AG10803 (cell line): ENCODE data around the gene AGAP3.

Experiments used
- DNase-seq: peaks from one replicate; pipeline ENCODE4 v3.0.0; 2010; ENCODE audit warnings: low read depth
- H3K4me3 ChIP-seq: 2 replicates; pipeline ENCODE4 v1.5.1; 2011; ENCODE audit warnings: mild to moderate bottlenecking, low read length, control low read depth
- TF ChIP-seq, protein P1 (sequence below): conservative IDR thresholded peaks from 2 replicates; pipeline ENCODE4 v1.5.1; 2011; ENCODE audit warnings: mild to moderate bottlenecking, low read length, control low read depth, inconsistent platforms

Gene AGAP3

GRCh38 chr7:151053096-151053495 is 33.2 kb upstream of the AGAP3 start:
- H3K4me3 ChIP-seq: no peak overlapping the region
- no peak for DNase-seq
- TF ChIP-seq, protein P1, sequence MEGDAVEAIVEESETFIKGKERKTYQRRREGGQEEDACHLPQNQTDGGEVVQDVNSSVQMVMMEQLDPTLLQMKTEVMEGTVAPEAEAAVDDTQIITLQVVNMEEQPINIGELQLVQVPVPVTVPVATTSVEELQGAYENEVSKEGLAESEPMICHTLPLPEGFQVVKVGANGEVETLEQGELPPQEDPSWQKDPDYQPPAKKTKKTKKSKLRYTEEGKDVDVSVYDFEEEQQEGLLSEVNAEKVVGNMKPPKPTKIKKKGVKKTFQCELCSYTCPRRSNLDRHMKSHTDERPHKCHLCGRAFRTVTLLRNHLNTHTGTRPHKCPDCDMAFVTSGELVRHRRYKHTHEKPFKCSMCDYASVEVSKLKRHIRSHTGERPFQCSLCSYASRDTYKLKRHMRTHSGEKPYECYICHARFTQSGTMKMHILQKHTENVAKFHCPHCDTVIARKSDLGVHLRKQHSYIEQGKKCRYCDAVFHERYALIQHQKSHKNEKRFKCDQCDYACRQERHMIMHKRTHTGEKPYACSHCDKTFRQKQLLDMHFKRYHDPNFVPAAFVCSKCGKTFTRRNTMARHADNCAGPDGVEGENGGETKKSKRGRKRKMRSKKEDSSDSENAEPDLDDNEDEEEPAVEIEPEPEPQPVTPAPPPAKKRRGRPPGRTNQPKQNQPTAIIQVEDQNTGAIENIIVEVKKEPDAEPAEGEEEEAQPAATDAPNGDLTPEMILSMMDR: no peak

DNA sequence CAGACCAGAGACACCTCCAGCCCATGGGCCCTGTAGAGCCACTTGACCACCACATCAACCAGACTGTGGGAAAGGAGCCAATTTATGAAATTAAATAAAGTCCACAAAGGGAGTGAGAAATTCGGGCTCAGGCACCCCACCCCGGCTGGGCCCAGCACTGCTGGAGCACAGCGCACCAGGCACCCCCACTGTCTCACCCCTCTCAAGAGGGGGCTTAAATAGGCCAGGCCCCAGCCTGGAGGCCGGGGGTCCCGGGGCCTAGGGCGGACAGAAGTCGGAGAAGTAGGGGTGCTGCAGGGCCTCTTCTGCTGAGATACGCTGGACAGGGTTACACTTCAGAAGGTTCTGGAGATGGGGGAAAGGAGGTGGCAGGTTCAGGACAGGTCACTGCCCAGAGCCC is 32.5 kb upstream of the AGAP3 start:
- no peak overlapping the region for H3K4me3 ChIP-seq
- no peak for DNase-seq
- TF ChIP-seq, protein P1: no peak

DNA sequence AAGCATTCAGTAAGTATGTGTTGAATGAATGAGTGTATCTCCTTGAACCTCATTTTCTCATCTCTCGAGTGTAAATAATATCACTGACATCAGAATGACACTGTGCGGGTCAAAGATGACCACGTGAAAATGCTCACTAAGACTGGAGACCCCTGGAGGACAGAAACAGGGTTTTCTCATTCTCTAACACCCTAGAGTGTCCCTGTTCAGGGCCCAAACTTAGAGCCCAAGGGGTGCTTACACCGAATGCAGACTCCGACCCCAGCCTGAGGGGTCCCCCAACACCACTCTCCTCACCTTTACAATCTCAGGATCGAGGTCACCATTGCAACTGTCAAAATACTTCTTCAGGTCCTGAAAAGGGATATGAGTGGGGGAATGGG is 30.0 kb upstream of the AGAP3 start:
- H3K4me3 ChIP-seq: no peak overlapping the region
- TF ChIP-seq, protein P1: no peak
- DNase-seq: no peak

DNA sequence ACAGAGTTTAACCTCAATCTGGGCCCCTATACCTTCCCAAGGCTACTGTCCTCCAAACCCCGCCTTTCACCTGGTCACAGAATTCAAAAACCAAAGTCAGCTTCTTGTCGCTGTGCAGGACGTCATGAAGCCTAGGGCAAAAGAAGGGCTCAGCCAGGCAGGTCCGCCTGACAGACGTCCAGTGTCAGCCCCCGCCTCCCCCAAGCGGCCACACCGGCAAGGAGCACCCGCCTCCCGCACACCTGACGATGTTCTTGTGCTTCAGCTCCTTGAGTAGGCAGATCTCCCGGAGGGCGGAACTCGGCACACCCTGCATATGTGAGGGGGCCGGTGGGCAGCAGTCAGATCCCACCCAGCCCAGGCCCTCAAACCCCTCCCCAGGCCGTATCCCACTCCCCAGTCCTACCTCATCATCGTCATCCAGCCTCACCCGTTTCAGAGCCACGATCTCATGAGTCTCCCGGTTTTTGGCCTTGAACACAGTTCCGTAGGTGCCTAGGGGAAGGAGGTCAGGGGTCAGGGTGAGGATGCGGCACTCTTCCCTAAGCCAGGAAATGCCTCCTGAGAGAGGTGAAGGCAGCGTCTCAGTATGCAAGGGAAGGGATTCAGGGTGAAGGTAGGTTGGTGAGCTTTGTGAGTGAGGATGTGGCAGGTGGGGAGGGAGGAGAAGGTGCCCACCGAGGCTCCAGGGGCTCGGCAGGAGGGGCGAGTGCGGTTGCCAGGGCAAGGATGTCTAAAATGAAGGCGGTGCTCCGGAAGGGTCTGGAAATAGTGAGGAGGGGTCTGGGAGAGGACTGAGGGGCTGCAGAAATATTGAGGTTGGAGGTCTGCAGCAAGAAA is 29.4 kb upstream of the AGAP3 start:
- peak overlapping the region; percentile 88 for H3K4me3 ChIP-seq
- TF ChIP-seq, protein P1: no peak
- DNase-seq: no peak

DNA sequence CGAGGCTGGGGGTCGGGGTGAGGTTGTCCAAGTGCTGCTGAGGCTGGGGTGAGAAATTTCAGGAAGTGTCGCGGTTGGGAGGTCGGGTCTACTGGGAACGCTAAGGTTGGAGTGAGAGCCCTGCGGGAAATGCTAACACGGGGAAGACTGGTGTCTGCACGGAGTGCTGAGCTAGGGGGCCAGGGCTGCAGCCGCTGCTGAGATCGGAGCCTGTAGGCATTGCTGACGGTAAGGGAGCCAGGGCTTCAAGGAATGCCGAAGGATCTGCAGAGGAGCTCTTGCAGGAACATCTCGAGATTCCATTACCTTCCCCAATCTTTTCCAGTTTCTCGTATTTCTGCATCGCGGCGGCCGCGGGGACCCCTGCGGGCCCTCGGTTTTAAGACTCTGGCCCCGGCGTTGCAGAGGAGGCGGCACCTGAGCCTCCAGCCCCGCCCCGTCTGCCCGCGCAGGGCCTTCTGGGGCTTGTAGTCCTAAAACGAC is 28.7 kb upstream of the AGAP3 start, which contains the start of gene CDK5:
TSS of gene CDK5 (minus strand) at position 392 of the 483 bp plus-strand sequence. CDS start at position 343, 49 bp downstream.
- H3K4me3 ChIP-seq: peak within 1 kb of the TSS; percentile 88
- no peak for DNase-seq
- TF ChIP-seq, protein P1: no peak

DNA sequence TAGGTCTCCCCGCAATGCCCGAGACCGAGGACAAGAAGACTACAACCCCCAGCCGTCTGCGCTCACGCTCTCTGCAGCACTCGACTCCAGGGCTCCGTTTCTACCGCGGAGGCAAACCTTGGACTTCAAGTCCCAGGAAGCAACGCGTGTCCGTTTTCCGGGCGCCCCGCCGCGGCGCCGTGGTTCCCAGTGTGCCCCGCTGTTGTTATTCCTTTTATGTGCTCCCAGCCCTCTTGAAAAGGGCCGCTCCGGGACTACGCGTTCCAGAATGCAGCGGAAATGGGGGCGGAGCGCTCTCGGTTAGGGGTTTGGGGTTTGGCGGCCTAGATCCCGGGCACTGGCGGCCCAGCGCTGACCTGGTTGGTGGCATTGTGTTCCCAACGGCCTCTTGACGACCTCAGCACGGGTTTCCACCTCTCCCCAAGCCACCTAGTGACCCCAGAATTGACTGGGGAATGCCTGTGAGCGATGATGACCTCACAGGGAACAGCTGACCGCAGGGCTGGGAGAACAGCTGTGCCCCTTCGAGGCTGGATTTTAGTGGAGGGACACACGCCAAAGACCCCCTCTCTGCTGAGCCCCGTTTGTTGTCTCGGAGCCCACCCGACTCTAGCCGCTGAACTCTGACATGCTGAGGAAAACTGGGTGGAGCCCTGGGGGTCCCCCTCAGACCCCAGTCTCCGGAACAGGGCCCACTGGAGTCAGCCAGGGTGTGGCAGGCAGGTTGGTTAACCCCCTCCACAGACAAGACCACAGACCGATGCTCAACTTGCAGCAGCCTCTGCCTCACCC is 28.1 kb upstream of the AGAP3 start:
- DNase-seq: peak; percentile 100
- TF ChIP-seq, protein P1: no peak

More for the DNA sequence above, 28.1 kb upstream of the AGAP3 start:
- peak overlapping the region; percentile 88 for H3K4me3 ChIP-seq
